Umbilical cord (tissue), 2 donors: ENCODE data around the gene COL6A5. TPM values are rescaled to one million over a fixed set of nuclear protein-coding genes. Genes with fewer than 3 reads are reported as not detected.
A peak's percentile ranks its signal among the peaks of the same experiment; 100 is the strongest.
"Not testable (repeated sequence)": the region's sequence is repeated elsewhere in the genome, so short reads cannot be mapped to it uniquely, and the experiment has no call there.

Experiments
- DNase-seq: peaks from one replicate; pipeline ENCODE4 v3.0.0-alpha.2; 2015; ENCODE audit warnings: low spot score
- total RNA-seq: library from RNA; depleted of rRNA; stranded (reverse); fragments of >200 nt; gene quantifications from one replicate; pipeline ENCODE4 v1.2.3, GENCODE V29; 2014; ENCODE audit warnings: low replicate concordance; ENCODE audit not compliant: insufficient read depth

Gene COL6A5
- total RNA-seq, 1 donor from 2014 or later = 3.6 TPM

- DNase-seq = no peak
Observed at GRCh38 chr3:130442284-130442683, 96.8 kb downstream of the COL6A5 start.

- not testable (repeated sequence) for DNase-seq
Observed at GRCh38 chr3:130446840-130447239, 101.4 kb downstream of the COL6A5 start.

GRCh38 chr3:130448155-130448554 lies 102.7 kb downstream of the COL6A5 start:
- not testable (repeated sequence) for DNase-seq

GRCh38 chr3:130456540-130456939 lies 111.1 kb downstream of the COL6A5 start:
- DNase-seq = no peak

- DNase-seq = peak; percentile 57
Observed at GRCh38 chr3:130457671-130458070, 112.2 kb downstream of the COL6A5 start.

GRCh38 chr3:130459944-130460343 lies 114.5 kb downstream of the COL6A5 start:
- peak; percentile 51 for DNase-seq

- peak; percentile 61 for DNase-seq
Observed at GRCh38 chr3:130462089-130462488, 116.6 kb downstream of the COL6A5 start.

GRCh38 chr3:130463221-130463620 lies 117.7 kb downstream of the COL6A5 start:
- DNase-seq = no peak

- no peak for DNase-seq
Observed at GRCh38 chr3:130465521-130465920, 120.0 kb downstream of the COL6A5 start.

GRCh38 chr3:130468311-130468710 lies 122.8 kb downstream of the COL6A5 start:
- no peak for DNase-seq

GRCh38 chr3:130470126-130470525 lies 124.7 kb downstream of the COL6A5 start:
- DNase-seq = peak; percentile 72

- no peak for DNase-seq
Observed at GRCh38 chr3:130473416-130473815, 127.9 kb downstream of the COL6A5 start.

- peak; percentile 76 for DNase-seq
Observed at GRCh38 chr3:130480736-130481135, 135.3 kb downstream of the COL6A5 start.

- peak; percentile 61 for DNase-seq
Observed at GRCh38 chr3:130488288-130488687, 142.8 kb downstream of the COL6A5 start.

- no peak for DNase-seq
Observed at GRCh38 chr3:130488769-130489450, 143.4 kb downstream of the COL6A5 start.

- peak; percentile 66 for DNase-seq
Observed at GRCh38 chr3:130490241-130490640, 144.8 kb downstream of the COL6A5 start.

GRCh38 chr3:130491431-130491830 lies 146.0 kb downstream of the COL6A5 start:
- peak; percentile 31 for DNase-seq

GRCh38 chr3:130504701-130505100 lies 159.2 kb downstream of the COL6A5 start:
- DNase-seq = no peak

GRCh38 chr3:130506031-130506430 lies 160.6 kb downstream of the COL6A5 start:
- DNase-seq = peak; percentile 83

- DNase-seq = no peak
Observed at GRCh38 chr3:130507746-130508145, 162.3 kb downstream of the COL6A5 start.

- DNase-seq = peak; percentile 95
Observed at GRCh38 chr3:130509008-130509407, 163.5 kb downstream of the COL6A5 start.

GRCh38 chr3:130514681-130515080 lies 169.2 kb downstream of the COL6A5 start:
- DNase-seq = no peak

- no peak for DNase-seq
Observed at GRCh38 chr3:130515755-130516154, 170.3 kb downstream of the COL6A5 start.
